ENCODE measurements around the gene IL20RA. TPM values are rescaled to one million over a fixed set of nuclear protein-coding genes. Genes with fewer than 3 reads are reported as not detected.

The IL20RA gene
- total and polyA plus RNA-seq, 2 of the 8 experiments (the other 6 are each of a cell fraction or from before 2014, with no cell fraction given): 1.3 to 1.7 TPM

- TF ChIP-seq SAP30 (IDR thresholded peaks at IDR 0.05; ENCODE audit: insufficient read depth, insufficient replicate concordance, low read length) (no peak), ZNF274 (IDR thresholded peaks at IDR 0.05; ENCODE audit: borderline replicate concordance, extremely low read depth, low read length) (no peak), POU5F1 (IDR thresholded peaks at IDR 0.05; ENCODE audit: low read depth, low read length) (no peak), GTF2F1 (IDR thresholded peaks at IDR 0.05; ENCODE audit: borderline replicate concordance, low read depth, low read length) (no peak), RAD21 (IDR thresholded peaks at IDR 0.05 in 1 of 2, conservative IDR thresholded peaks at IDR 0.05 in 1 of 2; ENCODE audit: low read depth in 2 of 2, low read length in 2 of 2) (no peak)
Observed at GRCh38 chr6:136961848-136962247, 82.9 kb downstream of the IL20RA start (continued).
